Kidney (tissue), 14 donors: ENCODE results near the gene UEVLD. TPM values are rescaled to one million over a fixed set of nuclear protein-coding genes. Genes with fewer than 3 reads are reported as not detected.

Source experiments
- DNase-seq, 5 donors: peaks; one replicate each; pipeline ENCODE4 v3.0.0-alpha.2; 2013 to 2020
- FAIRE-seq: peaks from 2 replicates; lab custom pipeline; 2012; peaks lifted over from hg19 to GRCh38; lab: Jason Lieb, UNC
- H3K27ac ChIP-seq, 2 donors: one replicate each; pipeline ENCODE4 v1.7.0; 2013; ENCODE audit warnings: low read depth in 2 of 2, low read length in 2 of 2, inconsistent platforms in 1 of 2
- H3K27me3 ChIP-seq: one replicate; pipeline ENCODE4 v1.7.1; 2013; ENCODE audit warnings: low read length, inconsistent platforms; ENCODE audit not compliant: control insufficient read depth, insufficient read depth
- H3K36me3 ChIP-seq, 3 donors: one replicate each; pipeline versions ENCODE4 v1.7.0 to v1.7.1; 2013; ENCODE audit warnings: low read length in 3 of 3, control low read depth in 1 of 3, inconsistent platforms in 1 of 3; ENCODE audit not compliant: insufficient read depth in 3 of 3, control insufficient read depth in 2 of 3
- H3K4me1 ChIP-seq, 3 donors: one replicate each; pipeline versions ENCODE4 v1.7.0 to v1.7.1; 2013; ENCODE audit warnings: low read length in 3 of 3, inconsistent platforms in 1 of 3, low read depth in 1 of 3; ENCODE audit not compliant: control insufficient read depth in 2 of 3, insufficient read depth in 2 of 3
- H3K4me3 ChIP-seq, 3 donors: one replicate each; pipeline versions ENCODE4 v1.7.0 to v1.8.1; 2013; ENCODE audit warnings: low read length in 3 of 3, control low read depth in 1 of 3, inconsistent platforms in 1 of 3
- H3K9ac ChIP-seq, 3 donors: one replicate each; pipeline versions ENCODE4 v1.7.0 to v1.7.1; 2013; ENCODE audit warnings: low read length in 3 of 3, control low read depth in 1 of 3, inconsistent platforms in 1 of 3
- H3K9me3 ChIP-seq, 3 donors: one replicate each; pipeline versions ENCODE4 v1.7.0 to v1.7.1; 2013; ENCODE audit warnings: low read length in 3 of 3, control low read depth in 1 of 3, inconsistent platforms in 1 of 3; ENCODE audit not compliant: control insufficient read depth in 2 of 3, insufficient read depth in 1 of 3
- CTCF ChIP-seq: IDR thresholded peaks from 3 replicates; pipeline ENCODE4 v1.5.1; 2012; ENCODE audit warnings: mild to moderate bottlenecking, moderate library complexity, borderline replicate concordance; ENCODE audit not compliant: insufficient read depth; ENCODE audit errors: extremely low read depth
- intact Hi-C: fragments of 100-400 bp; cut with DNase I; formaldehyde crosslinking; loops from one replicate; pipeline ENCODE4 v1.11.1; 2022
- polyA plus RNA-seq: library from polyadenylated mRNA; stranded (reverse); fragments of 350-450 nt; fragmentation: Illumina TruSeq; extraction: RNeasy Lipid Tissue Mini Kit (QIAGEN cat#74804); gene quantifications from one replicate; pipeline ENCODE4 v1.2.3, GENCODE V29; 2014; ENCODE audit warnings: low read depth, low replicate concordance; ENCODE audit not compliant: insufficient read depth
- total RNA-seq: library from RNA; stranded (reverse); fragmentation: NEBNext Ultra II Directional; extraction: Animal tissue kit (Norgen Biotek cat#: 25700); gene quantifications from one replicate; pipeline ENCODE4 v1.2.1, GENCODE V29; 2021
- donor health status: control.
- donor health status: control.
- donor health status: control.
- donor health status: control.
- donor health status: control.
- donor health status: DM: yes; HTN: yes; CAD: no.
- donor health status: Normal renal cell carcinoma (clear cell type).

Gene UEVLD
- total and polyA plus RNA-seq, 2 donors from 2014 or later, result 8.0 to 23.1 TPM

- Histone ChIP-seq H3K4me1 (no peaks in the 10 kb centered on the region), H3K36me3 (peaks cover 3 to 5% (median 5%) of the 10 kb centered on the region in 3 donors), H3K27me3 (no peaks in the 10 kb centered on the region), H3K27ac (no peak overlapping the region), H3K4me3 (no peak overlapping the region), H3K9me3 (no peaks in the 10 kb centered on the region), H3K9ac (no peak overlapping the region)
- TF ChIP-seq CTCF, result no peak
- FAIRE-seq, result no peak
- DNase-seq, result no peak
- intact Hi-C loops, result no loop called here
These were observed 98.2 kb downstream of the UEVLD start for GRCh38 chr11:18490319-18490718.

DNA sequence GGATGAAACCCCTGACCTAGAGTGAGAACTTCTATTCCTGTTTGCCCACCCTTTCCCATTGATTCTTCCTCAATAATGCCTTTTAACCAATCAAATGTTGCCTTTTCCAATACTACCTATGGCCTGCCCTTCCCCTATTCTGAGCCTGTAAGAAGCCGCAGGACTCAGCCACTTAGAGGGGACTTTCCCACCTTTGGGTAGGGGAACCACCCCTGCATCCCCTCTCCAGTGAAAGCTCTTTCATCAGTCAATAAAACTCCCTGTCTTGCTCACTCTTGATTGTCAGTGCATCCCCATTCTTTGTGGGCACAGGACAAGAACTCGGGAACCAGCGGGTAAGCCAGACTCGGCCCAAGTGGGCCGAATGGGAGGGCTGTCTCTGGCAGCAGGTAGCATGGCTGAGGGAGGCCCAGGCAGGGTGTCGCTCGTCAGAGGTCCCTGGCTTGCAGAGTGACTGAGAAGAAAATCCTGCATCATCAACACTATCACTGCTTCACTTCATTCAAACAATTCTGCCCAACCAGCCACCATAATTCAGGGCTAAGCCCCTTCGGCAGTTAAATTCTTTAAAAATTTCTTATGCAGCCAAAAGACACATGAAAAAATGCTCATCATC, 102.5 kb downstream of the UEVLD start:
- H3K27ac ChIP-seq, result no peak overlapping the region
- no peak for TF ChIP-seq CTCF
- DNase-seq (no peak), FAIRE-seq (no peak)
- intact Hi-C loops, result no loop called here
- no peak overlapping the region for H3K9ac ChIP-seq
- H3K27me3 ChIP-seq, result no peaks in the 10 kb centered on the region
- peaks cover 10 to 31% (median 21%) of the 10 kb centered on the region in 3 donors for H3K36me3 ChIP-seq
- H3K9me3 ChIP-seq, result no peaks in the 10 kb centered on the region
- H3K4me3 ChIP-seq, result no peak overlapping the region
- H3K4me1 ChIP-seq, result no peaks in the 10 kb centered on the region

Other genes starting within 250 kb of the UEVLD start
- 755 TPM for gene LDHA, start 194.2 kb downstream of the UEVLD start, total RNA-seq
- gene LDHA, start 194.2 kb downstream of the UEVLD start, polyA plus RNA-seq, result 466 TPM
- gene LDHC, start 176.4 kb downstream of the UEVLD start, total RNA-seq, result not detected
- 3.9 TPM for gene LDHC, start 176.4 kb downstream of the UEVLD start, polyA plus RNA-seq
- not detected for gene LDHAL6A, start 132.9 kb downstream of the UEVLD start, total RNA-seq
- 0.47 TPM for gene LDHAL6A, start 132.9 kb downstream of the UEVLD start, polyA plus RNA-seq
- 61.3 TPM for gene TSG101, start 61.8 kb downstream of the UEVLD start, total RNA-seq
- 91.7 TPM for gene TSG101, start 61.8 kb downstream of the UEVLD start, polyA plus RNA-seq
- 3.6 TPM for gene MISFA, start 11.1 kb upstream of the UEVLD start, total RNA-seq
- 6.6 TPM for gene MISFA, start 11.1 kb upstream of the UEVLD start, polyA plus RNA-seq
- gene SPTY2D1, start 45.6 kb upstream of the UEVLD start, total RNA-seq, result 21.9 TPM
- 4.8 TPM for gene SPTY2D1, start 45.6 kb upstream of the UEVLD start, polyA plus RNA-seq
- gene TMEM86A, start 110.0 kb upstream of the UEVLD start, total RNA-seq, result 7.4 TPM
- gene TMEM86A, start 110.0 kb upstream of the UEVLD start, polyA plus RNA-seq, result 17.1 TPM
- gene IGSF22, start 137.5 kb upstream of the UEVLD start, total RNA-seq, result 2.5 TPM
- 2.8 TPM for gene IGSF22, start 137.5 kb upstream of the UEVLD start, polyA plus RNA-seq
- not detected for gene PTPN5, start 203.1 kb upstream of the UEVLD start, total RNA-seq
- gene PTPN5, start 203.1 kb upstream of the UEVLD start, polyA plus RNA-seq, result 0.17 TPM